Caco-2 (cell line): ENCODE results near the gene DSCAML1. TPM values are rescaled to one million over a fixed set of nuclear protein-coding genes. Genes with fewer than 3 reads are reported as not detected.

ENCODE experiments used
- BruUV-seq: library from RNA; stranded (reverse); fragments of 400-500 nt; replicated peaks from 2 replicates; lab custom pipeline; 2021; lab: Mats Ljungman, UMichigan
- CTCF ChIA-PET: fragments of 300-600 bp; sonication (Branson Sonifier 250); formaldehyde crosslinking; loops from one replicate; lab custom pipeline; 2022; ENCODE audit warnings: antibody characterized with exemption; lab: Charles Lee
- POLR2A ChIA-PET: fragments of 300-600 bp; sonication (Branson Sonifier 250); formaldehyde crosslinking; loops from one replicate; lab custom pipeline; 2022; ENCODE audit warnings: antibody characterized with exemption; lab: Charles Lee
- DNase-seq, 2 experiments: peaks; one replicate each; pipeline versions ENCODE4 v3.0.0 to v3.0.0-alpha.2; 2020 to 2022
- H3K27me3 ChIP-seq: replicated peaks from 2 replicates; pipeline ENCODE4 v1.6.0; 2011; ENCODE audit warnings: low read length; ENCODE audit not compliant: control insufficient read depth, insufficient read depth
- H3K36me3 ChIP-seq: 2 replicates; pipeline ENCODE4 v1.5.1; 2011; ENCODE audit warnings: low read length; ENCODE audit not compliant: control insufficient read depth, insufficient read depth
- H3K4me1 ChIP-seq: fragments of 250-450 bp; sonication (Bioruptor Pico); 2 replicates; pipeline ENCODE4 v1.5.1; 2020; ENCODE audit warnings: mild to moderate bottlenecking
- H3K4me3 ChIP-seq: 2 replicates; pipeline ENCODE4 v1.5.1; 2011; ENCODE audit warnings: low read depth, mild to moderate bottlenecking, control low read depth, low read length
- H3K9me3 ChIP-seq: fragments of 250-450 bp; sonication (Bioruptor Pico); 2 replicates; pipeline ENCODE4 v1.5.1; 2020; ENCODE audit warnings: mild to moderate bottlenecking, moderate library complexity
- H3K27ac Mint-ChIP-seq: one replicate; pipeline ENCODE4 v1.8.0; 2022; ENCODE audit warnings: mixed read lengths; ENCODE audit not compliant: unreplicated experiment
- H3K27me3 Mint-ChIP-seq: one replicate; pipeline ENCODE4 v1.8.0; 2022; ENCODE audit warnings: mixed read lengths; ENCODE audit not compliant: insufficient read depth, unreplicated experiment
- H3K36me3 Mint-ChIP-seq: one replicate; pipeline ENCODE4 v1.8.0; 2022; ENCODE audit warnings: mild to moderate bottlenecking, mixed read lengths; ENCODE audit not compliant: insufficient read depth, unreplicated experiment
- H3K4me1 Mint-ChIP-seq: one replicate; pipeline ENCODE4 v1.8.0; 2022; ENCODE audit warnings: low read depth, mixed read lengths; ENCODE audit not compliant: unreplicated experiment
- H3K4me3 Mint-ChIP-seq: one replicate; pipeline ENCODE4 v1.8.0; 2022; ENCODE audit warnings: mild to moderate bottlenecking, moderate library complexity, mixed read lengths; ENCODE audit not compliant: unreplicated experiment
- H3K9me3 Mint-ChIP-seq: one replicate; pipeline ENCODE4 v1.8.0; 2022; ENCODE audit warnings: mixed read lengths; ENCODE audit not compliant: unreplicated experiment
- CTCF ChIP-seq, 2 experiments: fragments of 200-600 bp in 1 of 2; IDR thresholded peaks; 1 replicate in 1 of 2; 2 replicates in 1 of 2; pipeline versions ENCODE4 v1.5.1 to v1.8.0; 2011 to 2022; ENCODE audit warnings: antibody characterized with exemption in 1 of 2, control low read depth in 1 of 2, inconsistent platforms in 1 of 2, low read depth in 1 of 2, low read length in 1 of 2, mild to moderate bottlenecking in 1 of 2, moderate library complexity in 1 of 2; ENCODE audit not compliant: insufficient read depth in 1 of 2, severe bottlenecking in 1 of 2, unreplicated experiment in 1 of 2
- intact Hi-C: fragments of 100-400 bp; cut with micrococcal nuclease; formaldehyde crosslinking; loops from one replicate; pipeline ENCODE4 v1.10.0; 2022; ENCODE audit not compliant: unreplicated experiment
- total RNA-seq: library from RNA; stranded (reverse); gene quantifications from 2 replicates; pipeline ENCODE4 v1.2.3, GENCODE V29; 2022

The DSCAML1 gene
- total RNA-seq, 1 experiment from 2014 or later, result not detected

- CTCF ChIA-PET, result interaction anchor here (0.6 to 1.3 kb wide), 2 partner anchors 10 to 28 kb away, joined by 5 to 7 read pairs; no protein-coding TSS in a partner anchor
- H3K36me3 Mint-ChIP-seq, result no peaks in the 10 kb centered on the region
Observed at GRCh38 chr11:117454564-117454917, 342.5 kb downstream of the DSCAML1 start.

GRCh38 chr11:117453886-117454563 lies 343.0 kb downstream of the DSCAML1 start:
- DNase-seq, result no peak
- Mint-ChIP-seq H3K27me3 (peaks cover 21% of the 10 kb centered on the region), H3K9me3 (peaks cover 14% of the 10 kb centered on the region), H3K4me1 (no peaks in the 10 kb centered on the region), H3K36me3 (no peaks in the 10 kb centered on the region), H3K27ac (no peak overlapping the region), H3K4me3 (no peak overlapping the region)
- ChIA-PET POLR2A (no interaction called here), CTCF (interaction anchor here (0.6 kb wide), 1 partner anchor 11 kb away, joined by 7 read pairs; no protein-coding TSS in a partner anchor)
- Histone ChIP-seq H3K9me3 (peaks cover 10% of the 10 kb centered on the region; the same call in 1 of the 2 replicates), H3K27me3 (0 out of 2 replicates have a peak, but pooled peaks cover 1% of the 10 kb centered on the region), H3K36me3 (no peaks in the 10 kb centered on the region), H3K4me1 (no peaks in the 10 kb centered on the region), H3K4me3 (no peak overlapping the region)
- intact Hi-C loops, result no loop called here
- no TSS peak for BruUV-seq
- TF ChIP-seq CTCF (IDR thresholded peaks at IDR 0.05; ENCODE audit: insufficient read depth in 1 of 2, low read depth in 1 of 2, low read length in 1 of 2, severe bottlenecking in 1 of 2, unreplicated experiment in 1 of 2), result no peak

More at GRCh38 chr11:117454564-117454917, 342.5 kb downstream of the DSCAML1 start:
- Mint-ChIP-seq H3K4me1 (no peaks in the 10 kb centered on the region), H3K9me3 (peaks cover 14% of the 10 kb centered on the region), H3K4me3 (no peak overlapping the region), H3K27ac (no peak overlapping the region), H3K27me3 (peaks cover 21% of the 10 kb centered on the region)
- Histone ChIP-seq H3K27me3 (0 out of 2 replicates have a peak, but pooled peaks cover 1% of the 10 kb centered on the region), H3K4me1 (no peaks in the 10 kb centered on the region), H3K36me3 (no peaks in the 10 kb centered on the region), H3K9me3 (peaks cover 10% of the 10 kb centered on the region; the same call in 1 of the 2 replicates), H3K4me3 (no peak overlapping the region)
- intact Hi-C loops, result no loop called here
- DNase-seq, result no peak
- POLR2A ChIA-PET, result no interaction called here
- no TSS peak for BruUV-seq
- TF ChIP-seq CTCF (IDR thresholded peaks at IDR 0.05; ENCODE audit: insufficient read depth in 1 of 2, low read depth in 1 of 2, low read length in 1 of 2, severe bottlenecking in 1 of 2, unreplicated experiment in 1 of 2), result no peak

- CTCF ChIA-PET, result interaction anchor here (0.8 kb wide), 1 partner anchor 121 kb away, joined by 3 read pairs; the partner anchor contains the start of gene CEP164
- DNase-seq, result no peak
- no peak overlapping the region for H3K4me3 Mint-ChIP-seq
- H3K4me3 ChIP-seq, result no peak overlapping the region
- no peaks in the 10 kb centered on the region for H3K36me3 ChIP-seq
- peaks cover 7% of the 10 kb centered on the region for H3K9me3 Mint-ChIP-seq
- no peak overlapping the region for H3K27ac Mint-ChIP-seq
- peaks cover 23% of the 10 kb centered on the region for H3K27me3 Mint-ChIP-seq
- TF ChIP-seq CTCF (IDR thresholded peaks at IDR 0.05; ENCODE audit: insufficient read depth in 1 of 2, low read depth in 1 of 2, low read length in 1 of 2, severe bottlenecking in 1 of 2, unreplicated experiment in 1 of 2), result no peak
- intact Hi-C loops, result no loop called here
- POLR2A ChIA-PET, result no interaction called here
- peaks cover 6% of the 10 kb centered on the region; the same call in 1 of the 2 replicates for H3K9me3 ChIP-seq
- no peaks in the 10 kb centered on the region; the same call in 1 of the 2 replicates for H3K27me3 ChIP-seq
- H3K4me1 ChIP-seq, result no peaks in the 10 kb centered on the region
- no TSS peak for BruUV-seq
- no peaks in the 10 kb centered on the region for H3K4me1 Mint-ChIP-seq
- no peaks in the 10 kb centered on the region for H3K36me3 Mint-ChIP-seq
Observed at GRCh38 chr11:117449111-117449693, 347.8 kb downstream of the DSCAML1 start.
